Middle frontal gyrus (tissue), 1 donor: ENCODE data around the gene TRDMT1.

Experiments used
- DNase-seq: peaks from one replicate; pipeline ENCODE4 v3.0.0-alpha.2; 2015; ENCODE audit warnings: low spot score; ENCODE audit errors: extremely low spot score

The TRDMT1 gene

GRCh38 chr10:17101257-17101909 lies 100.1 kb downstream of the TRDMT1 start:
- no peak for DNase-seq

GRCh38 chr10:17100586-17100985 lies 100.9 kb downstream of the TRDMT1 start:
- DNase-seq = no peak

- DNase-seq = no peak
These were observed 103.5 kb downstream of the TRDMT1 start for GRCh38 chr10:17098012-17098411.
